H9 (cell line): ENCODE data around the gene RMRP. TPM values are rescaled to one million over a fixed set of nuclear protein-coding genes. Genes with fewer than 3 reads are reported as not detected.

Experiments
- DNase-seq: peaks from one replicate; pipeline ENCODE4 v3.0.0-alpha.2; 2017
- H2AFZ ChIP-seq: one replicate; pipeline ENCODE4 v1.6.1; 2013; ENCODE audit warnings: mild to moderate bottlenecking, low read length, control low read depth, moderate library complexity
- H2AK5ac ChIP-seq: 2 replicates; pipeline ENCODE4 v1.6.1; 2013; ENCODE audit warnings: low read length, control low read depth, mixed read lengths; ENCODE audit not compliant: insufficient read length
- H2BK120ac ChIP-seq: one replicate; pipeline ENCODE4 v1.6.1; 2013; ENCODE audit warnings: low read depth, mild to moderate bottlenecking, low read length, control low read depth, inconsistent platforms; ENCODE audit not compliant: poor library complexity, severe bottlenecking
- H2BK12ac ChIP-seq: 2 replicates; pipeline ENCODE4 v1.6.1; 2013; ENCODE audit warnings: low read length, control low read depth, mixed read lengths, low read depth; ENCODE audit not compliant: insufficient read length
- H2BK15ac ChIP-seq: 2 replicates; pipeline ENCODE4 v1.6.1; 2013; ENCODE audit warnings: low read depth, low read length, control low read depth
- H2BK20ac ChIP-seq: one replicate; pipeline ENCODE4 v1.6.1; 2013; ENCODE audit warnings: low read depth, mild to moderate bottlenecking, low read length, control low read depth, inconsistent platforms; ENCODE audit not compliant: poor library complexity, severe bottlenecking
- H2BK5ac ChIP-seq: 2 replicates; pipeline ENCODE4 v1.6.1; 2013; ENCODE audit warnings: low read length, control low read depth, mixed read lengths; ENCODE audit not compliant: insufficient read length
- H3K14ac ChIP-seq: 2 replicates; pipeline ENCODE4 v1.6.1; 2013; ENCODE audit warnings: low read length, control low read depth; ENCODE audit not compliant: insufficient read depth
- H3K18ac ChIP-seq: 2 replicates; pipeline ENCODE4 v1.6.1; 2013; ENCODE audit warnings: low read depth, mild to moderate bottlenecking, mixed read lengths, low read length, control low read depth; ENCODE audit not compliant: insufficient read length
- H3K23ac ChIP-seq: 2 replicates; pipeline ENCODE4 v1.6.1; 2013; ENCODE audit warnings: low read length, control low read depth, mixed read lengths, low read depth; ENCODE audit not compliant: insufficient read length
- H3K23me2 ChIP-seq: 2 replicates; pipeline ENCODE4 v1.6.1; 2013; ENCODE audit warnings: low read depth, mild to moderate bottlenecking, mixed read lengths, low read length, control low read depth; ENCODE audit not compliant: insufficient read length, poor library complexity, severe bottlenecking
- H3K27ac ChIP-seq: 2 replicates; pipeline ENCODE4 v1.5.1; 2013; ENCODE audit warnings: low read length, control low read depth, mixed read lengths, low read depth; ENCODE audit not compliant: insufficient read length
- H3K27me3 ChIP-seq: 2 replicates; pipeline ENCODE4 v1.6.1; 2013; ENCODE audit warnings: low read length, control low read depth, inconsistent platforms; ENCODE audit not compliant: insufficient read depth
- H3K4ac ChIP-seq: 2 replicates; pipeline ENCODE4 v1.6.1; 2013; ENCODE audit warnings: low read depth, mild to moderate bottlenecking, control low read depth, inconsistent platforms, low read length, moderate library complexity
- H3K4me1 ChIP-seq: 2 replicates; pipeline ENCODE4 v1.6.1; 2013; ENCODE audit warnings: low read length, control low read depth, inconsistent platforms; ENCODE audit not compliant: insufficient read depth
- H3K4me2 ChIP-seq: 2 replicates; pipeline ENCODE4 v1.6.1; 2013; ENCODE audit warnings: low read length, control low read depth, mixed read lengths; ENCODE audit not compliant: insufficient read length, insufficient read depth
- H3K56ac ChIP-seq: 2 replicates; pipeline ENCODE4 v1.6.1; 2013; ENCODE audit warnings: low read depth, mild to moderate bottlenecking, mixed read lengths, low read length, control low read depth; ENCODE audit not compliant: insufficient read length
- H3K79me1 ChIP-seq: 2 replicates; pipeline ENCODE4 v1.6.1; 2013; ENCODE audit warnings: low read depth, mild to moderate bottlenecking, moderate library complexity, low read length, control low read depth, inconsistent platforms; ENCODE audit not compliant: insufficient read depth, poor library complexity, severe bottlenecking
- H3K79me2 ChIP-seq: 2 replicates; pipeline ENCODE4 v1.6.1; 2013; ENCODE audit warnings: low read length, control low read depth, inconsistent platforms; ENCODE audit not compliant: insufficient read depth
- H3K9ac ChIP-seq: 2 replicates; pipeline ENCODE4 v1.6.1; 2013; ENCODE audit warnings: low read length, control low read depth, mixed read lengths; ENCODE audit not compliant: insufficient read length; ENCODE audit errors: extremely low read depth
- H3K9me3 ChIP-seq: one replicate; pipeline ENCODE4 v1.6.1; 2013; ENCODE audit warnings: low read depth, low read length, inconsistent platforms; ENCODE audit not compliant: control insufficient read depth
- H3T11ph ChIP-seq: one replicate; pipeline ENCODE4 v1.6.1; 2013; ENCODE audit warnings: mild to moderate bottlenecking, low read length, control low read depth, inconsistent platforms
- H4K20me1 ChIP-seq: one replicate; pipeline ENCODE4 v1.6.1; 2013; ENCODE audit not compliant: control insufficient read depth, insufficient read length, insufficient read depth
- H4K5ac ChIP-seq: 2 replicates; pipeline ENCODE4 v1.6.1; 2013; ENCODE audit warnings: low read depth, mild to moderate bottlenecking, mixed read lengths, low read length, control low read depth; ENCODE audit not compliant: insufficient read length
- H4K8ac ChIP-seq: replicated peaks from 2 replicates; pipeline ENCODE4 v1.6.1; 2013; ENCODE audit warnings: low read length, control low read depth, mixed read lengths, low read depth; ENCODE audit not compliant: insufficient read length
- H4K91ac ChIP-seq: 2 replicates; pipeline ENCODE4 v1.6.1; 2013; ENCODE audit warnings: low read depth, mild to moderate bottlenecking, moderate library complexity, mixed read lengths, low read length, control low read depth; ENCODE audit not compliant: insufficient read length
- H3K27ac Mint-ChIP-seq, 3 experiments: 2 replicates in 2 of 3; 3 replicates in 1 of 3; pipeline ENCODE4 v1.8.0; 2020 to 2021; ENCODE audit warnings: mixed read lengths in 3 of 3, mild to moderate bottlenecking in 1 of 3, moderate library complexity in 1 of 3
- H3K27me3 Mint-ChIP-seq: 2 replicates; pipeline ENCODE4 v1.8.0; 2021; ENCODE audit warnings: low read depth, mild to moderate bottlenecking, moderate library complexity, mixed read lengths
- H3K36me3 Mint-ChIP-seq, 3 experiments: 2 replicates in 2 of 3; 3 replicates in 1 of 3; pipeline ENCODE4 v1.8.0; 2020 to 2021; ENCODE audit warnings: low read depth in 3 of 3, mixed read lengths in 3 of 3; ENCODE audit not compliant: insufficient read depth in 1 of 3
- H3K4me1 Mint-ChIP-seq, 2 experiments: 2 replicates each; pipeline ENCODE4 v1.8.0; 2020; ENCODE audit warnings: mixed read lengths in 2 of 2
- H3K4me3 Mint-ChIP-seq, 2 experiments: 2 replicates in 1 of 2; 3 replicates in 1 of 2; pipeline ENCODE4 v1.8.0; 2020 to 2021; ENCODE audit warnings: mild to moderate bottlenecking in 2 of 2, mixed read lengths in 2 of 2, moderate library complexity in 1 of 2
- H3K9me3 Mint-ChIP-seq, 2 experiments: 2 replicates in 1 of 2; 3 replicates in 1 of 2; pipeline ENCODE4 v1.8.0; 2020; ENCODE audit warnings: mild to moderate bottlenecking in 2 of 2, mixed read lengths in 2 of 2, moderate library complexity in 1 of 2
- WGBS: extraction: QIAGEN DNeasy Blood & Tissue Kit; methylation state at CpG from one replicate; pipeline ENCODE4 v1.1.7; 2013; ENCODE audit warnings: missing lambda C conversion rate, low lambda C conversion rate, mixed read lengths; ENCODE audit not compliant: insufficient read length; ENCODE audit errors: extremely low coverage; 5-methylcytosine and 5-hydroxymethylcytosine counted together
- total RNA-seq: library from RNA; stranded (reverse); gene quantifications from 2 replicates; pipeline ENCODE4 v1.2.1, GENCODE V29; 2021
- TF ChIP-seq, protein P1 (sequence below): fragments of 200-600 bp; sonication (generic); conservative IDR thresholded peaks from 3 replicates; pipeline ENCODE4 v1.8.0; 2021; ENCODE audit warnings: antibody characterized with exemption, mild to moderate bottlenecking

RMRP gene
- total RNA-seq, 1 experiment from 2014 or later: 18,417 TPM

DNA sequence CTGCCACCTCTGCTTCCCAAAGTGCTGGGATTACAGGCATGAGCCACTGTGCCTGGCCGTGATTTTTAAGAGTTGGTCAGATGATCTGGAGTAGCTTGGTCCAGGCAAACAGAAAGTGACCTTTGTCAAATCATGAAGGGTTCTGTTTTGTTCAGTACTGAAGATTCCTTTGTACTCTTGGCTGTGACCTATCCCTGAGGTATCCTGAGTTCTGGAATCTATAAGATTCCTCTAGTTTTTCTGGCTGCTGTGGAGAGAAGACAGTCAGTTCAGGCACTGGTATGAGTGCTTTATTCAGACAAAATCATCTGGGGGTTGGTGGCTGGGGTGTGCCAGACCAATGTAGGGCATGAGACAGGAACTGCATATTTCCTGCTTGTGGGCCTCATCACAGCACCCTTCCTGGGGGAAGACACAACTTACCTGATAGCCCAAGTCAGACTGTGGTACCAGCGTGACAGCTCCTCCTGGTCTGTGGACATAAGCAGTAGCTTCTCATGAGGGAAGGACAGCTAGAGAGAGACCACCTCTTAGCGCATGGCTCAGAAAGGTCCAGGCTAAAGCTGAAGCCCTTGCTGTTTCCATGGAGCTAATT, 4.0 kb upstream of the RMRP start:
- H3K4ac ChIP-seq: no peak overlapping the region
- no peaks in the 10 kb centered on the region for H3K27me3 ChIP-seq
- no peak overlapping the region for H3K27ac ChIP-seq
- H3K79me2 ChIP-seq: no peaks in the 10 kb centered on the region
- no peak overlapping the region for H3K14ac ChIP-seq
- TF ChIP-seq, protein P1, sequence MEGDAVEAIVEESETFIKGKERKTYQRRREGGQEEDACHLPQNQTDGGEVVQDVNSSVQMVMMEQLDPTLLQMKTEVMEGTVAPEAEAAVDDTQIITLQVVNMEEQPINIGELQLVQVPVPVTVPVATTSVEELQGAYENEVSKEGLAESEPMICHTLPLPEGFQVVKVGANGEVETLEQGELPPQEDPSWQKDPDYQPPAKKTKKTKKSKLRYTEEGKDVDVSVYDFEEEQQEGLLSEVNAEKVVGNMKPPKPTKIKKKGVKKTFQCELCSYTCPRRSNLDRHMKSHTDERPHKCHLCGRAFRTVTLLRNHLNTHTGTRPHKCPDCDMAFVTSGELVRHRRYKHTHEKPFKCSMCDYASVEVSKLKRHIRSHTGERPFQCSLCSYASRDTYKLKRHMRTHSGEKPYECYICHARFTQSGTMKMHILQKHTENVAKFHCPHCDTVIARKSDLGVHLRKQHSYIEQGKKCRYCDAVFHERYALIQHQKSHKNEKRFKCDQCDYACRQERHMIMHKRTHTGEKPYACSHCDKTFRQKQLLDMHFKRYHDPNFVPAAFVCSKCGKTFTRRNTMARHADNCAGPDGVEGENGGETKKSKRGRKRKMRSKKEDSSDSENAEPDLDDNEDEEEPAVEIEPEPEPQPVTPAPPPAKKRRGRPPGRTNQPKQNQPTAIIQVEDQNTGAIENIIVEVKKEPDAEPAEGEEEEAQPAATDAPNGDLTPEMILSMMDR: no peak
- no peaks in the 10 kb centered on the region for H3K9me3 ChIP-seq
- Mint-ChIP-seq H3K9me3 (peaks cover 2 to 3% of the 10 kb centered on the region in 2 experiments; a peak in 3 of 5 replicates), H3K36me3 (peaks cover 28 to 40% (median 37%) of the 10 kb centered on the region in 3 experiments), H3K27me3 (peaks cover 18% of the 10 kb centered on the region), H3K4me1 (peaks cover 33 to 43% of the 10 kb centered on the region in 2 experiments), H3K27ac (peak overlapping the region in 1 of 3 experiments; percentile 40; a peak in 2 of 7 replicates), H3K4me3 (no peak overlapping the region)
- no peak overlapping the region for H4K8ac ChIP-seq
- H3K79me1 ChIP-seq: no peaks in the 10 kb centered on the region
- no peak overlapping the region for H3K18ac ChIP-seq
- no peak overlapping the region for H2AFZ ChIP-seq
- H3K23me2 ChIP-seq: peaks cover 19% of the 10 kb centered on the region
- no peak overlapping the region for H2BK5ac ChIP-seq
- H3K4me2 ChIP-seq: no peak overlapping the region
- no peak overlapping the region for H2BK15ac ChIP-seq
- no peak for DNase-seq
- H3K4me1 ChIP-seq: peaks cover 3% of the 10 kb centered on the region; the same call in 1 of the 2 replicates
- H4K91ac ChIP-seq: no peak overlapping the region
- no peaks in the 10 kb centered on the region for H4K20me1 ChIP-seq
- no peak overlapping the region for H3K9ac ChIP-seq
- no CpG with 5 or more reads among the region's 3 CpGs for WGBS
- no peak overlapping the region for H3T11ph ChIP-seq
- no peak overlapping the region for H2AK5ac ChIP-seq
- H2BK20ac ChIP-seq: no peak overlapping the region
- no peak overlapping the region for H2BK120ac ChIP-seq
- no peak overlapping the region for H3K56ac ChIP-seq
- no peak overlapping the region for H4K5ac ChIP-seq
- no peak overlapping the region for H3K23ac ChIP-seq
- no peak overlapping the region for H2BK12ac ChIP-seq
